SK-N-SH treated with all-trans-retinoic acid at 6 μM for 48 hours (cell line): ENCODE data around the gene HOXD1.

Experiments used
- ARNTL ChIP-seq: fragments of 450-650 bp; formaldehyde crosslinking; IDR thresholded peaks from 2 replicates; pipeline ENCODE4 v1.5.0; 2020; ENCODE audit warnings: low read depth, mild to moderate bottlenecking, moderate library complexity, borderline replicate concordance
- GLIS3 ChIP-seq: fragments of 250-450 bp; sonication (Bioruptor Pico); IDR thresholded peaks from 2 replicates; pipeline ENCODE4 v1.5.0; 2020; ENCODE audit warnings: mild to moderate bottlenecking, moderate library complexity
- OSR1 ChIP-seq: fragments of 250-450 bp; sonication (Bioruptor Pico); IDR thresholded peaks from 2 replicates; pipeline ENCODE4 v1.8.0; 2022; ENCODE audit warnings: moderate library complexity, mild to moderate bottlenecking, inconsistent platforms
- RARB ChIP-seq: fragments of 250-450 bp; sonication (Bioruptor Pico); IDR thresholded peaks from 2 replicates; pipeline ENCODE4 v1.8.0; 2021; ENCODE audit warnings: mild to moderate bottlenecking, moderate library complexity
- SNAI2 ChIP-seq: fragments of 250-450 bp; sonication (Bioruptor Pico); IDR thresholded peaks from 2 replicates; pipeline ENCODE4 v1.5.0; 2020; ENCODE audit warnings: mild to moderate bottlenecking, moderate library complexity
- TOX ChIP-seq: fragments of 250-450 bp; sonication (Bioruptor Pico); IDR thresholded peaks from 2 replicates; pipeline ENCODE4 v1.8.0; 2021; ENCODE audit warnings: mild to moderate bottlenecking, moderate library complexity, borderline replicate concordance
- ZFP30 ChIP-seq: fragments of 450-650 bp; formaldehyde crosslinking; IDR thresholded peaks from 2 replicates; pipeline ENCODE4 v1.5.0; 2022; ENCODE audit warnings: mild to moderate bottlenecking, moderate library complexity
- TF ChIP-seq, protein P1 (sequence below): fragments of 250-450 bp; sonication (Bioruptor Pico); IDR thresholded peaks from 2 replicates; pipeline ENCODE4 v1.8.0; 2020; ENCODE audit warnings: mild to moderate bottlenecking, moderate library complexity, borderline replicate concordance
- TF ChIP-seq, protein P2 (sequence below): fragments of 250-450 bp; sonication (Bioruptor Pico); IDR thresholded peaks from 2 replicates; pipeline ENCODE4 v1.5.0; 2020; ENCODE audit warnings: mild to moderate bottlenecking, moderate library complexity

DNA sequence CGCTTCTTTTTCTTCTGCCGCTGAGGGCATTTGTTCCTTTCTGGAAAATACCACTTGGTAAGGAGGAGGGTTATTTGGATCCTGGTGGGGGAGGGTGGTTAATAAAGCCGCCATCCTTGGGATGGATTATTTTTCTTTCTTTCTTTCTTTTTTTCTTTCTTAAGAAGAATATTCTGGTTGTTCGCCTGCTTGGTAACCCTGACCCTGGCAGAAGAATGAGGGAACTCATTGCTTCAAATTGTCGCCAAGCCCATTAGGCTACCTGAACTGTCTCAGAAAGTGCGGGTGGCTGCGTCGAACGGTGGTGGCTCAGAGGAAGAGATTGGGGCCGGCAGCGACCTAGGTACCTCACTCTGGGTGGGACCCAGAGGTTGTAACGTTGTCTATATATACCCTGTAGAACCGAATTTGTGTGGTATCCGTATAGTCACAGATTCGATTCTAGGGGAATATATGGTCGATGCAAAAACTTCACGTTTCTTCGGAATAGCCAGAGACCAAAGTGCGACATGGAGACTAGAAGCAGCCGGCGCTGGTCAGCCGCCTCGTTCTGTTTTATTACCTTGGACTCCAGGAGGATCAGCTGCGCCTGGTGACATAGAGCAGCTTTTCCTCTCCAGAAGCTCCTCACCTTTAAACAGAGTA, 38.4 kb upstream of the HOXD1 start:
- TF ChIP-seq ZFP30 (CRISPR knock-in tag) (no peak), TOX (CRISPR knock-in tag) (no peak), OSR1 (CRISPR knock-in tag) (no peak), GLIS3 (CRISPR knock-in tag) (no peak), RARB (CRISPR knock-in tag) (no peak), ARNTL (CRISPR knock-in tag) (no peak), SNAI2 (CRISPR knock-in tag) (no peak)
- TF ChIP-seq, protein P1, sequence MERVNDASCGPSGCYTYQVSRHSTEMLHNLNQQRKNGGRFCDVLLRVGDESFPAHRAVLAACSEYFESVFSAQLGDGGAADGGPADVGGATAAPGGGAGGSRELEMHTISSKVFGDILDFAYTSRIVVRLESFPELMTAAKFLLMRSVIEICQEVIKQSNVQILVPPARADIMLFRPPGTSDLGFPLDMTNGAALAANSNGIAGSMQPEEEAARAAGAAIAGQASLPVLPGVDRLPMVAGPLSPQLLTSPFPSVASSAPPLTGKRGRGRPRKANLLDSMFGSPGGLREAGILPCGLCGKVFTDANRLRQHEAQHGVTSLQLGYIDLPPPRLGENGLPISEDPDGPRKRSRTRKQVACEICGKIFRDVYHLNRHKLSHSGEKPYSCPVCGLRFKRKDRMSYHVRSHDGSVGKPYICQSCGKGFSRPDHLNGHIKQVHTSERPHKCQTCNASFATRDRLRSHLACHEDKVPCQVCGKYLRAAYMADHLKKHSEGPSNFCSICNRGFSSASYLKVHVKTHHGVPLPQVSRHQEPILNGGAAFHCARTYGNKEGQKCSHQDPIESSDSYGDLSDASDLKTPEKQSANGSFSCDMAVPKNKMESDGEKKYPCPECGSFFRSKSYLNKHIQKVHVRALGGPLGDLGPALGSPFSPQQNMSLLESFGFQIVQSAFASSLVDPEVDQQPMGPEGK = no peak
- TF ChIP-seq, protein P2, sequence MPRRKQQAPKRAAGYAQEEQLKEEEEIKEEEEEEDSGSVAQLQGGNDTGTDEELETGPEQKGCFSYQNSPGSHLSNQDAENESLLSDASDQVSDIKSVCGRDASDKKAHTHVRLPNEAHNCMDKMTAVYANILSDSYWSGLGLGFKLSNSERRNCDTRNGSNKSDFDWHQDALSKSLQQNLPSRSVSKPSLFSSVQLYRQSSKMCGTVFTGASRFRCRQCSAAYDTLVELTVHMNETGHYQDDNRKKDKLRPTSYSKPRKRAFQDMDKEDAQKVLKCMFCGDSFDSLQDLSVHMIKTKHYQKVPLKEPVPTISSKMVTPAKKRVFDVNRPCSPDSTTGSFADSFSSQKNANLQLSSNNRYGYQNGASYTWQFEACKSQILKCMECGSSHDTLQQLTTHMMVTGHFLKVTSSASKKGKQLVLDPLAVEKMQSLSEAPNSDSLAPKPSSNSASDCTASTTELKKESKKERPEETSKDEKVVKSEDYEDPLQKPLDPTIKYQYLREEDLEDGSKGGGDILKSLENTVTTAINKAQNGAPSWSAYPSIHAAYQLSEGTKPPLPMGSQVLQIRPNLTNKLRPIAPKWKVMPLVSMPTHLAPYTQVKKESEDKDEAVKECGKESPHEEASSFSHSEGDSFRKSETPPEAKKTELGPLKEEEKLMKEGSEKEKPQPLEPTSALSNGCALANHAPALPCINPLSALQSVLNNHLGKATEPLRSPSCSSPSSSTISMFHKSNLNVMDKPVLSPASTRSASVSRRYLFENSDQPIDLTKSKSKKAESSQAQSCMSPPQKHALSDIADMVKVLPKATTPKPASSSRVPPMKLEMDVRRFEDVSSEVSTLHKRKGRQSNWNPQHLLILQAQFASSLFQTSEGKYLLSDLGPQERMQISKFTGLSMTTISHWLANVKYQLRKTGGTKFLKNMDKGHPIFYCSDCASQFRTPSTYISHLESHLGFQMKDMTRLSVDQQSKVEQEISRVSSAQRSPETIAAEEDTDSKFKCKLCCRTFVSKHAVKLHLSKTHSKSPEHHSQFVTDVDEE = no peak
